Thyroid gland (tissue), 4 donors: ENCODE measurements around the gene PPM1E.

Source experiments
- POLR2A ChIP-seq, 2 donors: fragments of 450-650 bp; IDR thresholded peaks; one replicate each; pipeline ENCODE4 v1.6.1; 2017; ENCODE audit warnings: antibody characterized with exemption in 2 of 2, mild to moderate bottlenecking in 2 of 2, moderate library complexity in 1 of 2
- TF ChIP-seq, protein P1 (sequence below), 6 experiments: fragments of 200-600 bp in 3 of 6; fragments of 450-650 bp in 3 of 6; sonication (generic) in 3 of 6; IDR thresholded peaks; one replicate each; pipeline ENCODE4 v1.5.1; 2016 to 2019; ENCODE audit warnings: antibody characterized with exemption in 6 of 6, mild to moderate bottlenecking in 2 of 6, inconsistent platforms in 1 of 6, moderate library complexity in 1 of 6

DNA sequence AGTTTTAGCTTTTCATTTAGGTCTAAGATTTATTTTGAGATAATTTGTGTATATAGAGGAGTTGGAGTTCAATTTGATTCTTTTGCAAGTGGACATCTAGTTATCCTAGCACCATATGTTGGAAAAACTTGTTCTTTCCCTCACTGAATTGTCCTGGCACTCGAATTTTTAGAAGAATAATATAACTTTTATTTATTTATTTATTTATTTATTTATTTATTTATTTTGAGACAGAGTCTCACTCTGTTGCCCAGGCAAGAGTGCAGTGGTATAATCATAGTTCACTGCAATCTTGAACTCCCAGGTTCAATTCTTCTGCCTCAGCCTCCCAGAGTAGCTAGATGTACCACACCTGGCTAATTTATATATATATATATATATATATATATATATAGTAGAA, 29.4 kb downstream of the PPM1E start:
- TF ChIP-seq, protein P1, sequence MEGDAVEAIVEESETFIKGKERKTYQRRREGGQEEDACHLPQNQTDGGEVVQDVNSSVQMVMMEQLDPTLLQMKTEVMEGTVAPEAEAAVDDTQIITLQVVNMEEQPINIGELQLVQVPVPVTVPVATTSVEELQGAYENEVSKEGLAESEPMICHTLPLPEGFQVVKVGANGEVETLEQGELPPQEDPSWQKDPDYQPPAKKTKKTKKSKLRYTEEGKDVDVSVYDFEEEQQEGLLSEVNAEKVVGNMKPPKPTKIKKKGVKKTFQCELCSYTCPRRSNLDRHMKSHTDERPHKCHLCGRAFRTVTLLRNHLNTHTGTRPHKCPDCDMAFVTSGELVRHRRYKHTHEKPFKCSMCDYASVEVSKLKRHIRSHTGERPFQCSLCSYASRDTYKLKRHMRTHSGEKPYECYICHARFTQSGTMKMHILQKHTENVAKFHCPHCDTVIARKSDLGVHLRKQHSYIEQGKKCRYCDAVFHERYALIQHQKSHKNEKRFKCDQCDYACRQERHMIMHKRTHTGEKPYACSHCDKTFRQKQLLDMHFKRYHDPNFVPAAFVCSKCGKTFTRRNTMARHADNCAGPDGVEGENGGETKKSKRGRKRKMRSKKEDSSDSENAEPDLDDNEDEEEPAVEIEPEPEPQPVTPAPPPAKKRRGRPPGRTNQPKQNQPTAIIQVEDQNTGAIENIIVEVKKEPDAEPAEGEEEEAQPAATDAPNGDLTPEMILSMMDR (IDR thresholded peaks at IDR 0.05) = no peak
- no peak for TF ChIP-seq POLR2A (IDR thresholded peaks at IDR 0.05)
